Stomach (tissue), 4 donors: ENCODE measurements around the gene R3HDM4.

Experiments used
- CTCF ChIP-seq, 7 experiments: fragments of 450-650 bp in 4 of 7; fragments of 200-600 bp in 3 of 7; sonication (generic) in 3 of 7; IDR thresholded peaks; one replicate each; pipeline ENCODE4 v1.5.1; 2016 to 2019; ENCODE audit warnings: antibody characterized with exemption in 7 of 7, control low read depth in 2 of 7, mild to moderate bottlenecking in 1 of 7
- POLR2AphosphoS5 ChIP-seq, 3 donors: sonication (generic); formaldehyde crosslinking; IDR thresholded peaks; one replicate each; pipeline ENCODE4 v1.6.1; 2016; ENCODE audit warnings: antibody characterized with exemption in 3 of 3

DNA sequence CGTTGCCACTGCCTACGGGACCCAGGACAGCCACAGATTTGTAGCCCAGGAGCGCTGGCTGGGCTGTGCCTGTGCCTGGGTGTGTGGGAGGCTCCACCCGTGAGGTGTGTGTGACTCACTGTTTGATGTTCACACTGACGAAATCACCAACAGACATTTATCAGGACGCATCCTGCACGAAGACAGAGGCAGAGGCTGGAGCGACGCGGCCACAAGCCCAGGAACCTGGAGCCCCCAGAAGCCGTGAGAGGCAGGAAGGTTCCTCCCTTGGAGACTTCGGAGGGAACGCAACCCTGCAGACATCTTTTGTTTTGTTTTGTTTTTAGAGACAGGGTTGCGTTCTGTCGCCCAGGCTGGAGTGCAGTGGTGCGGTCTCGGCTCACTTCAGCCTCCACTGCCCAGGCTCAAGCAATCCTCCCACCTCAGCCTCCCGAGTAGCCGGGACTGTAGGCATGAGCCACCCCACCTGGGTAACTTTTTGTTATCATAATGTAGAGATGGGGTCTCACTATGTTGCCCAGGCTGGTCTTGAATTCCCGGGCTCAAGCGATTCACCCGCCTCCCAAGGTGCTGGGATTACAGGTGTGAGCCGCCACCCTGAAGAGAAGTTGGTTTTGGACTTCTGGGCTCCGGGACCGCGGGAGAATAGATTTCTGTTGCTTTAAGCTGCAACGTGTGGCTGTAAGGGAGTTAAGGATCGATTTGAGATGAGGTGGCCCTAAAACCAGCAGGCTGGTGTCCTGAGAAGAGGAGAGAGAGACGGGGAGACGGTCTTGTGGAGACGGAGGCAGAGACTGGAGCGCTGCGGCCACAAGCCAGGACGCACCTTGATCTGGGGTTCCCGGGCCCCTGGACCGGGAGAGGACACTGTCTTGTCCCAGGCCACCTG, 46.2 kb upstream of the R3HDM4 start:
- TF ChIP-seq POLR2AphosphoS5 (IDR thresholded peaks at IDR 0.05), result no peak
- TF ChIP-seq CTCF (IDR thresholded peaks at IDR 0.05), result no peak
